Measurements from ENCODE around the gene MDN1.

DNA sequence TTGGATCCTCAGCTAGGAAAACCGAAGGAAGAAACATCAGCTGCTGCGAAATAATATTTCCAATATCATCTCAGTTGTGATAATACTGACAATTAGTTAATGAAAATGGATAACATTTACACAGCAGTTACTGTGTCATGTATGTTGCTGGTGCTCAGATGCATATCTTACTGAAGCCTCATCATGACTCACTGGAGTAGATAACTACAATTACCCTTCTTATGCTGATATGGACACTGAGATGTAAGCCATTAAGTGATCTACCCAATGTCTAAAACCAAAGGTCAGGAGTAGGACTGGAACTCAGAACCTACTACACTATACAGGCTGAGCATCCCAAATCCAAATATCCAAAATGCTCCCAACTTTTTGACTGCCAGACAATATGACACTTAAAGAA, 126.4 kb downstream of the MDN1 start:
- TF ChIP-seq, protein P1, sequence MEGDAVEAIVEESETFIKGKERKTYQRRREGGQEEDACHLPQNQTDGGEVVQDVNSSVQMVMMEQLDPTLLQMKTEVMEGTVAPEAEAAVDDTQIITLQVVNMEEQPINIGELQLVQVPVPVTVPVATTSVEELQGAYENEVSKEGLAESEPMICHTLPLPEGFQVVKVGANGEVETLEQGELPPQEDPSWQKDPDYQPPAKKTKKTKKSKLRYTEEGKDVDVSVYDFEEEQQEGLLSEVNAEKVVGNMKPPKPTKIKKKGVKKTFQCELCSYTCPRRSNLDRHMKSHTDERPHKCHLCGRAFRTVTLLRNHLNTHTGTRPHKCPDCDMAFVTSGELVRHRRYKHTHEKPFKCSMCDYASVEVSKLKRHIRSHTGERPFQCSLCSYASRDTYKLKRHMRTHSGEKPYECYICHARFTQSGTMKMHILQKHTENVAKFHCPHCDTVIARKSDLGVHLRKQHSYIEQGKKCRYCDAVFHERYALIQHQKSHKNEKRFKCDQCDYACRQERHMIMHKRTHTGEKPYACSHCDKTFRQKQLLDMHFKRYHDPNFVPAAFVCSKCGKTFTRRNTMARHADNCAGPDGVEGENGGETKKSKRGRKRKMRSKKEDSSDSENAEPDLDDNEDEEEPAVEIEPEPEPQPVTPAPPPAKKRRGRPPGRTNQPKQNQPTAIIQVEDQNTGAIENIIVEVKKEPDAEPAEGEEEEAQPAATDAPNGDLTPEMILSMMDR (IDR thresholded peaks at IDR 0.05), result no peak
- TF ChIP-seq POLR2A (IDR thresholded peaks at IDR 0.05), result no peak
